ENCODE data around the gene KCNQ5. TPM values are rescaled to one million over a fixed set of nuclear protein-coding genes. Genes with fewer than 3 reads are reported as not detected.

KCNQ5 gene
- total and polyA plus RNA-seq, 2 of the 8 experiments (the other 6 are each of a cell fraction or from before 2014, with no cell fraction given), result 0.83 to 1.2 TPM

DNA sequence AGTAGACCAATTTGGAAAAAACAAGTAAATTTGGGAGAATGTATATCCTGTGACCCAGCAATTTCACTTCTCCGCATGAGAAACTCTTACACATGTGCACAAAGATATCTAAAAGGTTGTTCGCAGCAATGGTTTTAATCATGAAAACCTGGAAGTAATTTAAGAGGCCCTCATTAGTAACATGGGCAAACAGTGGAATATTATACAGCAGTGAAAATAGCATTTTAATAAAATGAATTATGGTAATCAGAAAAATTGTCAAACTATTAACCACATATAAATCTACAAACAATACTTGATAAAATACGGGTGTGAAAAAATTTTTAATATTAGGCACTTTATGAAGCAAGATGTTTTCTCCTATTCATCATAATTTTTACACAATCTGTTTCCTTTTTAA, 74.2 kb downstream of the KCNQ5 start (continued):
- TF ChIP-seq, protein P1, sequence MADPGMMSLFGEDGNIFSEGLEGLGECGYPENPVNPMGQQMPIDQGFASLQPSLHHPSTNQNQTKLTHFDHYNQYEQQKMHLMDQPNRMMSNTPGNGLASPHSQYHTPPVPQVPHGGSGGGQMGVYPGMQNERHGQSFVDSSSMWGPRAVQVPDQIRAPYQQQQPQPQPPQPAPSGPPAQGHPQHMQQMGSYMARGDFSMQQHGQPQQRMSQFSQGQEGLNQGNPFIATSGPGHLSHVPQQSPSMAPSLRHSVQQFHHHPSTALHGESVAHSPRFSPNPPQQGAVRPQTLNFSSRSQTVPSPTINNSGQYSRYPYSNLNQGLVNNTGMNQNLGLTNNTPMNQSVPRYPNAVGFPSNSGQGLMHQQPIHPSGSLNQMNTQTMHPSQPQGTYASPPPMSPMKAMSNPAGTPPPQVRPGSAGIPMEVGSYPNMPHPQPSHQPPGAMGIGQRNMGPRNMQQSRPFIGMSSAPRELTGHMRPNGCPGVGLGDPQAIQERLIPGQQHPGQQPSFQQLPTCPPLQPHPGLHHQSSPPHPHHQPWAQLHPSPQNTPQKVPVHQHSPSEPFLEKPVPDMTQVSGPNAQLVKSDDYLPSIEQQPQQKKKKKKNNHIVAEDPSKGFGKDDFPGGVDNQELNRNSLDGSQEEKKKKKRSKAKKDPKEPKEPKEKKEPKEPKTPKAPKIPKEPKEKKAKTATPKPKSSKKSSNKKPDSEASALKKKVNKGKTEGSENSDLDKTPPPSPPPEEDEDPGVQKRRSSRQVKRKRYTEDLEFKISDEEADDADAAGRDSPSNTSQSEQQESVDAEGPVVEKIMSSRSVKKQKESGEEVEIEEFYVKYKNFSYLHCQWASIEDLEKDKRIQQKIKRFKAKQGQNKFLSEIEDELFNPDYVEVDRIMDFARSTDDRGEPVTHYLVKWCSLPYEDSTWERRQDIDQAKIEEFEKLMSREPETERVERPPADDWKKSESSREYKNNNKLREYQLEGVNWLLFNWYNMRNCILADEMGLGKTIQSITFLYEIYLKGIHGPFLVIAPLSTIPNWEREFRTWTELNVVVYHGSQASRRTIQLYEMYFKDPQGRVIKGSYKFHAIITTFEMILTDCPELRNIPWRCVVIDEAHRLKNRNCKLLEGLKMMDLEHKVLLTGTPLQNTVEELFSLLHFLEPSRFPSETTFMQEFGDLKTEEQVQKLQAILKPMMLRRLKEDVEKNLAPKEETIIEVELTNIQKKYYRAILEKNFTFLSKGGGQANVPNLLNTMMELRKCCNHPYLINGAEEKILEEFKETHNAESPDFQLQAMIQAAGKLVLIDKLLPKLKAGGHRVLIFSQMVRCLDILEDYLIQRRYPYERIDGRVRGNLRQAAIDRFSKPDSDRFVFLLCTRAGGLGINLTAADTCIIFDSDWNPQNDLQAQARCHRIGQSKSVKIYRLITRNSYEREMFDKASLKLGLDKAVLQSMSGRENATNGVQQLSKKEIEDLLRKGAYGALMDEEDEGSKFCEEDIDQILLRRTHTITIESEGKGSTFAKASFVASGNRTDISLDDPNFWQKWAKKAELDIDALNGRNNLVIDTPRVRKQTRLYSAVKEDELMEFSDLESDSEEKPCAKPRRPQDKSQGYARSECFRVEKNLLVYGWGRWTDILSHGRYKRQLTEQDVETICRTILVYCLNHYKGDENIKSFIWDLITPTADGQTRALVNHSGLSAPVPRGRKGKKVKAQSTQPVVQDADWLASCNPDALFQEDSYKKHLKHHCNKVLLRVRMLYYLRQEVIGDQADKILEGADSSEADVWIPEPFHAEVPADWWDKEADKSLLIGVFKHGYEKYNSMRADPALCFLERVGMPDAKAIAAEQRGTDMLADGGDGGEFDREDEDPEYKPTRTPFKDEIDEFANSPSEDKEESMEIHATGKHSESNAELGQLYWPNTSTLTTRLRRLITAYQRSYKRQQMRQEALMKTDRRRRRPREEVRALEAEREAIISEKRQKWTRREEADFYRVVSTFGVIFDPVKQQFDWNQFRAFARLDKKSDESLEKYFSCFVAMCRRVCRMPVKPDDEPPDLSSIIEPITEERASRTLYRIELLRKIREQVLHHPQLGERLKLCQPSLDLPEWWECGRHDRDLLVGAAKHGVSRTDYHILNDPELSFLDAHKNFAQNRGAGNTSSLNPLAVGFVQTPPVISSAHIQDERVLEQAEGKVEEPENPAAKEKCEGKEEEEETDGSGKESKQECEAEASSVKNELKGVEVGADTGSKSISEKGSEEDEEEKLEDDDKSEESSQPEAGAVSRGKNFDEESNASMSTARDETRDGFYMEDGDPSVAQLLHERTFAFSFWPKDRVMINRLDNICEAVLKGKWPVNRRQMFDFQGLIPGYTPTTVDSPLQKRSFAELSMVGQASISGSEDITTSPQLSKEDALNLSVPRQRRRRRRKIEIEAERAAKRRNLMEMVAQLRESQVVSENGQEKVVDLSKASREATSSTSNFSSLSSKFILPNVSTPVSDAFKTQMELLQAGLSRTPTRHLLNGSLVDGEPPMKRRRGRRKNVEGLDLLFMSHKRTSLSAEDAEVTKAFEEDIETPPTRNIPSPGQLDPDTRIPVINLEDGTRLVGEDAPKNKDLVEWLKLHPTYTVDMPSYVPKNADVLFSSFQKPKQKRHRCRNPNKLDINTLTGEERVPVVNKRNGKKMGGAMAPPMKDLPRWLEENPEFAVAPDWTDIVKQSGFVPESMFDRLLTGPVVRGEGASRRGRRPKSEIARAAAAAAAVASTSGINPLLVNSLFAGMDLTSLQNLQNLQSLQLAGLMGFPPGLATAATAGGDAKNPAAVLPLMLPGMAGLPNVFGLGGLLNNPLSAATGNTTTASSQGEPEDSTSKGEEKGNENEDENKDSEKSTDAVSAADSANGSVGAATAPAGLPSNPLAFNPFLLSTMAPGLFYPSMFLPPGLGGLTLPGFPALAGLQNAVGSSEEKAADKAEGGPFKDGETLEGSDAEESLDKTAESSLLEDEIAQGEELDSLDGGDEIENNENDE (IDR thresholded peaks at IDR 0.05; ENCODE audit: insufficient replicate concordance, low read length), result no peak
- no peak for TF ChIP-seq YY1 (IDR thresholded peaks at IDR 0.05; ENCODE audit: low read depth, low read length)
- TF ChIP-seq NRF1 (IDR thresholded peaks at IDR 0.05; ENCODE audit: low read depth, low read length), result no peak
- no peak for TF ChIP-seq SIX5 (IDR thresholded peaks at IDR 0.05; ENCODE audit: low read depth, low read length)

All from H1 (cell line).